ENCODE measurements around the gene PCDHA1.
A peak's percentile ranks its signal among the peaks of the same experiment; 100 is the strongest.

PCDHA1 gene

GRCh38 chr5:141003791-141004611 is 218.1 kb downstream of the PCDHA1 start:
- TF ChIP-seq TEAD4 (IDR thresholded peaks at IDR 0.05) (no peak), TCF12 (IDR thresholded peaks at IDR 0.05; ENCODE audit: low read depth) (0 out of 2 replicates have a peak, but pooled peaks have one; percentile 41)

- no peak for TF ChIP-seq CREB1 (IDR thresholded peaks at IDR 0.05; ENCODE audit: low read depth)
- no peak for TF ChIP-seq EP300 (IDR thresholded peaks at IDR 0.05; ENCODE audit: borderline replicate concordance)
- no peak for TF ChIP-seq ZBTB7A (IDR thresholded peaks at IDR 0.05; ENCODE audit: low read depth)
- no peak for TF ChIP-seq REST (IDR thresholded peaks at IDR 0.05; ENCODE audit: low read depth)
- TF ChIP-seq TAF1 (IDR thresholded peaks at IDR 0.05; ENCODE audit: low read depth), result no peak
- TF ChIP-seq RAD21 (IDR thresholded peaks at IDR 0.05; ENCODE audit: low read depth), result no peak
- no peak for TF ChIP-seq NFIC (IDR thresholded peaks at IDR 0.05)
- no peak for TF ChIP-seq YY1 (IDR thresholded peaks at IDR 0.05; ENCODE audit: low read depth)
- TF ChIP-seq CEBPB (IDR thresholded peaks at IDR 0.05), result no peak
- no peak for TF ChIP-seq USF1 (IDR thresholded peaks at IDR 0.05)
- no peak for TF ChIP-seq EGR1 (IDR thresholded peaks at IDR 0.05)
- no peak for TF ChIP-seq FOXM1 (IDR thresholded peaks at IDR 0.05; ENCODE audit: borderline replicate concordance, low read depth)
- TF ChIP-seq TEAD4 (IDR thresholded peaks at IDR 0.05), result no peak
- TF ChIP-seq TCF12 (IDR thresholded peaks at IDR 0.05; ENCODE audit: low read depth), result no peak
- TF ChIP-seq MAX (IDR thresholded peaks at IDR 0.05), result no peak
Observed at GRCh38 chr5:141007791-141008190, 221.9 kb downstream of the PCDHA1 start.

GRCh38 chr5:141010047-141010793 is 224.3 kb downstream of the PCDHA1 start:
- TF ChIP-seq EGR1 (IDR thresholded peaks at IDR 0.05), result no peak
- no peak for TF ChIP-seq YY1 (IDR thresholded peaks at IDR 0.05; ENCODE audit: low read depth)
- TF ChIP-seq CEBPB (IDR thresholded peaks at IDR 0.05), result no peak
- TF ChIP-seq TEAD4 (IDR thresholded peaks at IDR 0.05), result no peak
- TF ChIP-seq FOXM1 (IDR thresholded peaks at IDR 0.05; ENCODE audit: borderline replicate concordance, low read depth), result no peak
- TF ChIP-seq EP300 (IDR thresholded peaks at IDR 0.05; ENCODE audit: borderline replicate concordance), result no peak
- TF ChIP-seq CREB1 (IDR thresholded peaks at IDR 0.05; ENCODE audit: low read depth), result no peak
- no peak for TF ChIP-seq USF1 (IDR thresholded peaks at IDR 0.05)
- no peak for TF ChIP-seq NFIC (IDR thresholded peaks at IDR 0.05)
- no peak for TF ChIP-seq RAD21 (IDR thresholded peaks at IDR 0.05; ENCODE audit: low read depth)
- TF ChIP-seq TAF1 (IDR thresholded peaks at IDR 0.05; ENCODE audit: low read depth), result no peak
- no peak for TF ChIP-seq MAX (IDR thresholded peaks at IDR 0.05)
- no peak for TF ChIP-seq ZBTB7A (IDR thresholded peaks at IDR 0.05; ENCODE audit: low read depth)
- TF ChIP-seq REST (IDR thresholded peaks at IDR 0.05; ENCODE audit: low read depth), result no peak
- no peak for TF ChIP-seq TCF12 (IDR thresholded peaks at IDR 0.05; ENCODE audit: low read depth)

GRCh38 chr5:141017943-141018342 is 232.0 kb downstream of the PCDHA1 start:
- TF ChIP-seq EP300 (IDR thresholded peaks at IDR 0.05; ENCODE audit: borderline replicate concordance) (no peak), TCF12 (IDR thresholded peaks at IDR 0.05; ENCODE audit: low read depth) (no peak), FOXM1 (IDR thresholded peaks at IDR 0.05; ENCODE audit: borderline replicate concordance, low read depth) (no peak), TEAD4 (IDR thresholded peaks at IDR 0.05) (no peak), MAX (IDR thresholded peaks at IDR 0.05) (no peak), TAF1 (IDR thresholded peaks at IDR 0.05; ENCODE audit: low read depth) (no peak), ZBTB7A (IDR thresholded peaks at IDR 0.05; ENCODE audit: low read depth) (no peak), YY1 (IDR thresholded peaks at IDR 0.05; ENCODE audit: low read depth) (no peak), USF1 (IDR thresholded peaks at IDR 0.05) (no peak), RAD21 (IDR thresholded peaks at IDR 0.05; ENCODE audit: low read depth) (no peak), CEBPB (IDR thresholded peaks at IDR 0.05) (no peak), NFIC (IDR thresholded peaks at IDR 0.05) (no peak), REST (IDR thresholded peaks at IDR 0.05; ENCODE audit: low read depth) (no peak), EGR1 (IDR thresholded peaks at IDR 0.05) (no peak), CREB1 (IDR thresholded peaks at IDR 0.05; ENCODE audit: low read depth) (no peak)
